ENCODE measurements around the gene TMEM37.
A peak's percentile ranks its signal among the peaks of the same experiment; 100 is the strongest.
"Not testable (repeated sequence)": the region's sequence is repeated elsewhere in the genome, so short reads cannot be mapped to it uniquely, and the experiment has no call there.

Gene TMEM37

GRCh38 chr2:119431155-119431975, at the start of gene TMEM37:
Gene TMEM37, plus strand, starts transcription at chr2:119431854. Its CDS starts 50 bp downstream, at chr2:119431904.
- peak; percentile 23 for FAIRE-seq
- DNase-seq (ENCODE audit: insufficient read length, low spot score): peak; percentile 83

- no peak for FAIRE-seq
- no peak for DNase-seq (ENCODE audit: insufficient read length, low spot score)
Measured at GRCh38 chr2:119383410-119384140, 48.1 kb upstream of the TMEM37 start.

- FAIRE-seq: no peak
Measured at GRCh38 chr2:119384971-119385370, 46.7 kb upstream of the TMEM37 start.

GRCh38 chr2:119385466-119385865, 46.2 kb upstream of the TMEM37 start:
- FAIRE-seq (no peak), DNase-seq (ENCODE audit: insufficient read length, low spot score) (no peak)

More at GRCh38 chr2:119384971-119385370, 46.7 kb upstream of the TMEM37 start:
- no peak for DNase-seq (ENCODE audit: insufficient read length, low spot score)

- FAIRE-seq: no peak
- DNase-seq (ENCODE audit: insufficient read length, low spot score): no peak
Measured at GRCh38 chr2:119387381-119388129, 44.1 kb upstream of the TMEM37 start.

- DNase-seq (ENCODE audit: insufficient read length, low spot score) (no peak), FAIRE-seq (no peak)
Measured at GRCh38 chr2:119389615-119390306, 41.9 kb upstream of the TMEM37 start.

GRCh38 chr2:119393971-119394748, 37.5 kb upstream of the TMEM37 start:
- no peak for FAIRE-seq
- no peak for DNase-seq (ENCODE audit: insufficient read length, low spot score)

- DNase-seq (ENCODE audit: insufficient read length, low spot score): no peak
- no peak for FAIRE-seq
Measured at GRCh38 chr2:119397196-119397595, 34.5 kb upstream of the TMEM37 start.

- FAIRE-seq (no peak), DNase-seq (ENCODE audit: insufficient read length, low spot score) (no peak)
Measured at GRCh38 chr2:119402106-119402505, 29.5 kb upstream of the TMEM37 start.

GRCh38 chr2:119402645-119403560, 28.8 kb upstream of the TMEM37 start:
- no peak for FAIRE-seq
- no peak for DNase-seq (ENCODE audit: insufficient read length, low spot score)

- DNase-seq (ENCODE audit: insufficient read length, low spot score); FAIRE-seq: not testable (repeated sequence)
Measured at GRCh38 chr2:119403618-119404017, 28.0 kb upstream of the TMEM37 start.

- no peak for DNase-seq (ENCODE audit: insufficient read length, low spot score)
- FAIRE-seq: no peak
Measured at GRCh38 chr2:119405151-119405550, 26.5 kb upstream of the TMEM37 start.

GRCh38 chr2:119407430-119408220, 24.0 kb upstream of the TMEM37 start:
- peak; percentile 48 for FAIRE-seq
- DNase-seq (ENCODE audit: insufficient read length, low spot score): peak; percentile 63

- FAIRE-seq: no peak
- DNase-seq (ENCODE audit: insufficient read length, low spot score): no peak
Measured at GRCh38 chr2:119408221-119408619, 23.4 kb upstream of the TMEM37 start.

- no peak for FAIRE-seq
Measured at GRCh38 chr2:119409506-119409905, 22.1 kb upstream of the TMEM37 start.

GRCh38 chr2:119414894-119415293, 16.8 kb upstream of the TMEM37 start:
- DNase-seq (ENCODE audit: insufficient read length, low spot score) (no peak), FAIRE-seq (no peak)

More at GRCh38 chr2:119409506-119409905, 22.1 kb upstream of the TMEM37 start:
- no peak for DNase-seq (ENCODE audit: insufficient read length, low spot score)

- FAIRE-seq (no peak), DNase-seq (ENCODE audit: insufficient read length, low spot score) (no peak)
Measured at GRCh38 chr2:119415630-119416029, 16.0 kb upstream of the TMEM37 start.

Data from HTR-8/SVneo (cell line).